Colonic mucosa (tissue), 4 donors: ENCODE measurements around the gene PDCD4. TPM values are rescaled to one million over a fixed set of nuclear protein-coding genes. Genes with fewer than 3 reads are reported as not detected.

Experiments
- DNase-seq: peaks from one replicate; pipeline ENCODE4 v3.0.0-alpha.2; 2020
- H3K27ac ChIP-seq: fragments of 200-600 bp; one replicate; pipeline ENCODE4 v1.8.0; 2021
- H3K27me3 ChIP-seq: fragments of 200-600 bp; one replicate; pipeline ENCODE4 v1.8.0; 2021
- H3K36me3 ChIP-seq: fragments of 200-600 bp; one replicate; pipeline ENCODE4 v1.8.0; 2021
- H3K4me1 ChIP-seq: fragments of 200-600 bp; one replicate; pipeline ENCODE4 v1.8.0; 2021; ENCODE audit warnings: mild to moderate bottlenecking
- H3K4me3 ChIP-seq: fragments of 200-600 bp; one replicate; pipeline ENCODE4 v1.8.0; 2021
- H3K9ac ChIP-seq, 2 donors: one replicate each; pipeline ENCODE4 v1.7.0; 2013; ENCODE audit warnings: control low read depth in 2 of 2, low read depth in 2 of 2, low read length in 2 of 2
- H3K9me3 ChIP-seq: fragments of 200-600 bp; one replicate; pipeline ENCODE4 v1.8.0; 2021
- CTCF ChIP-seq: fragments of 200-600 bp; IDR thresholded peaks from one replicate; pipeline ENCODE4 v1.8.0; 2022; ENCODE audit warnings: antibody characterized with exemption, mild to moderate bottlenecking
- intact Hi-C: fragments of 100-400 bp; cut with DNase I; formaldehyde crosslinking; loops from one replicate; pipeline ENCODE4 v1.14.1; 2022
- total RNA-seq, 2 donors: library from RNA; stranded (reverse); fragmentation: NEBNext Ultra II Directional in 1 of 2; extraction: Animal tissue kit (Norgen Biotek cat#: 25700) in 1 of 2; gene quantifications; one replicate each; pipeline ENCODE4 v1.2.1, GENCODE V29; 2021
- donor health status: healthy.
- donor health status: DM: no; HTN: no; CAD: no.
- donor health status: DM: no; HTN: no; CAD: no.

PDCD4 gene
- total RNA-seq, 2 donors from 2014 or later, result 397 to 463 TPM

- Histone ChIP-seq H3K36me3 (no peaks in the 10 kb centered on the region), H3K4me3 (peak overlapping the region; percentile 61), H3K4me1 (no peaks in the 10 kb centered on the region), H3K27me3 (no peaks in the 10 kb centered on the region), H3K9me3 (no peaks in the 10 kb centered on the region), H3K9ac (peak overlapping the region; percentile 80 to 92), H3K27ac (peak overlapping the region; percentile 91)
- peak; percentile 56 for DNase-seq
- intact Hi-C loops, result no loop called here
- TF ChIP-seq CTCF, result no peak
These were observed 48.5 kb downstream of the PDCD4 start for GRCh38 chr10:110919971-110920881.

GRCh38 chr10:110923856-110924493, 52.2 kb downstream of the PDCD4 start:
- Histone ChIP-seq H3K27ac (no peak overlapping the region), H3K9ac (no peak overlapping the region), H3K27me3 (no peaks in the 10 kb centered on the region), H3K36me3 (no peaks in the 10 kb centered on the region), H3K4me1 (no peaks in the 10 kb centered on the region), H3K9me3 (no peaks in the 10 kb centered on the region), H3K4me3 (no peak overlapping the region)
- intact Hi-C loops, result no loop called here
- TF ChIP-seq CTCF, result no peak
- DNase-seq, result no peak

- Histone ChIP-seq H3K27ac (no peak overlapping the region), H3K9ac (no peak overlapping the region), H3K9me3 (no peaks in the 10 kb centered on the region), H3K4me1 (no peaks in the 10 kb centered on the region), H3K4me3 (no peak overlapping the region), H3K36me3 (no peaks in the 10 kb centered on the region), H3K27me3 (no peaks in the 10 kb centered on the region)
- intact Hi-C loops, result no loop called here
- TF ChIP-seq CTCF, result no peak
- DNase-seq, result no peak
These were observed 55.7 kb downstream of the PDCD4 start for GRCh38 chr10:110927461-110927860.

GRCh38 chr10:110931769-110932381, 60.1 kb downstream of the PDCD4 start:
- DNase-seq, result no peak
- H3K4me1 ChIP-seq, result no peaks in the 10 kb centered on the region
- H3K9ac ChIP-seq, result no peak overlapping the region
- intact Hi-C loops, result no loop called here
- no peak overlapping the region for H3K4me3 ChIP-seq
- no peaks in the 10 kb centered on the region for H3K27me3 ChIP-seq
- H3K9me3 ChIP-seq, result no peaks in the 10 kb centered on the region
- no peaks in the 10 kb centered on the region for H3K36me3 ChIP-seq
- no peak for TF ChIP-seq CTCF
- H3K27ac ChIP-seq, result no peak overlapping the region

GRCh38 chr10:110932505-110933180, 60.9 kb downstream of the PDCD4 start:
- no peak overlapping the region for H3K9ac ChIP-seq
- H3K27ac ChIP-seq, result no peak overlapping the region
- no peak for DNase-seq
- TF ChIP-seq CTCF, result no peak
- no peaks in the 10 kb centered on the region for H3K27me3 ChIP-seq
- no peaks in the 10 kb centered on the region for H3K9me3 ChIP-seq
- intact Hi-C loops, result no loop called here
- H3K36me3 ChIP-seq, result no peaks in the 10 kb centered on the region
- H3K4me3 ChIP-seq, result no peak overlapping the region
- H3K4me1 ChIP-seq, result no peaks in the 10 kb centered on the region
